Liver (tissue), 6 donors: Measurements from ENCODE around the gene MST1. TPM values are rescaled to one million over a fixed set of nuclear protein-coding genes. Genes with fewer than 3 reads are reported as not detected.

ENCODE experiments used
- EGR1 ChIP-seq, 2 donors: IDR thresholded peaks; 2 replicates each; pipeline ENCODE4 v1.6.1; 2016 to 2018; ENCODE audit warnings: antibody characterized with exemption in 2 of 2, low read depth in 2 of 2
- FOXA2 ChIP-seq: IDR thresholded peaks from 2 replicates; pipeline ENCODE4 v1.6.1; 2016; ENCODE audit warnings: antibody characterized with exemption
- GABPA ChIP-seq, 2 donors: IDR thresholded peaks in 1 of 2; conservative IDR thresholded peaks in 1 of 2; 2 replicates each; pipeline ENCODE4 v1.6.1; 2016; ENCODE audit warnings: antibody characterized with exemption in 2 of 2, mild to moderate bottlenecking in 1 of 2, moderate library complexity in 1 of 2
- JUND ChIP-seq, 2 donors: IDR thresholded peaks; 2 replicates each; pipeline ENCODE4 v1.6.1; 2016; ENCODE audit warnings: antibody characterized with exemption in 2 of 2
- NR2F2 ChIP-seq: IDR thresholded peaks from 2 replicates; pipeline ENCODE4 v1.6.1; 2016; ENCODE audit warnings: antibody characterized with exemption
- TAF1 ChIP-seq: conservative IDR thresholded peaks from 2 replicates; pipeline ENCODE4 v1.6.1; 2016; ENCODE audit warnings: antibody characterized with exemption, mild to moderate bottlenecking
- YY1 ChIP-seq: IDR thresholded peaks from 2 replicates; pipeline ENCODE4 v1.6.1; 2016; ENCODE audit warnings: antibody characterized with exemption, mild to moderate bottlenecking
- polyA plus RNA-seq, 2 donors: library from polyadenylated mRNA; stranded (reverse) in 1 of 2; unstranded in 1 of 2; fragments of 200-250 nt in 1 of 2; fragments of >200 nt in 1 of 2; fragmentation: Nextera tagmentation in 1 of 2; extraction: Ambion mirVana in 1 of 2; gene quantifications; one replicate each; pipeline versions ENCODE4 v1.2.1 to v1.2.3, GENCODE V29; 2013 to 2015
- small RNA-seq: library from RNA; depleted of rRNA; stranded (forward); fragments of <200 nt; gene quantifications from one replicate; pipeline ENCODE3, GENCODE V24; 2014
- total RNA-seq, 2 donors: library from RNA; depleted of rRNA; stranded (reverse); fragments of >200 nt; gene quantifications; one replicate each; pipeline ENCODE4 v1.2.3, GENCODE V29; 2014
- donor health status: healthy.
- donor health status: healthy.
- donor health status: healthy.

MST1 gene
- total and polyA plus RNA-seq, 4 donors = 262 to 634 (median 530) TPM

DNA sequence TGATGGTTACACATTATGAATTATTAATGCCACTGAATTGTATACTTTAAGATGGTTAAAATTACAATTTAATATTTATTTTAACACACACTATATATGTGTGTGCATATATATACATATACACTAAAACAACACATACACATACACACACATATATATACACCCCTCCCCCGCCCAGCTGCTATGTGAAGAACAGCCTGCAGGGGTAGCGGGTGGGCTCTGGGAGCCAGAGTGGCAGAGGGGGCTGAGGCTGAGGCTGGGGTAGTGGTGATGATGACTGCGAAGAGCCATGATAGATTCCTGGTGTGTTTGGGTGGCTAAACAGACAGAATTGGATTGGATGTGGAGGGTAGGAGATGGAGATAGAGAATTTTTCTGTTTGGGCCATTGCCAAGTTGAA, 54.5 kb downstream of the MST1 start (continued):
- TF ChIP-seq NR2F2 (no peak), JUND (IDR thresholded peaks at IDR 0.05) (no peak), YY1 (no peak), FOXA2 (no peak), EGR1 (IDR thresholded peaks at IDR 0.05; ENCODE audit: low read depth in 2 of 2) (no peak), GABPA (IDR thresholded peaks at IDR 0.05 in 1 of 2, conservative IDR thresholded peaks at IDR 0.05 in 1 of 2) (no peak), TAF1 (no peak)

Small RNA genes lying within 50 kb of the gene (small RNA-seq; reads per million reads assigned to genes)
- not detected for gene AMIGO3

Other genes with a start within 250 kb of the MST1 start
- gene DAG1, start 219.2 kb downstream of the MST1 start, total RNA-seq = 10 to 100 TPM; 16.1 to 40.8 TPM
- 10 to 100 TPM; 12.1 to 54.4 TPM for gene DAG1, start 219.2 kb downstream of the MST1 start, polyA plus RNA-seq
- gene BSN, start 135.0 kb downstream of the MST1 start, total RNA-seq = under 1 TPM; 0.42 to 0.67 TPM
- gene BSN, start 135.0 kb downstream of the MST1 start, polyA plus RNA-seq = under 1 TPM; 0.32 to 0.38 TPM
- gene APEH, start 15.1 kb downstream of the MST1 start, total RNA-seq = 10 to 100 TPM; 91.3 to 94.1 TPM
- 10 to 100 TPM; 65.1 to 83.8 TPM for gene APEH, start 15.1 kb downstream of the MST1 start, polyA plus RNA-seq
- gene RNF123, start 83 bp upstream of the MST1 start, total RNA-seq = 100 to 1,000 TPM in 1 of 2 donors, 10 to 100 TPM in 1; 44.0 to 104 TPM
- gene RNF123, start 83 bp upstream of the MST1 start, polyA plus RNA-seq = 10 to 100 TPM; 34.3 to 36.4 TPM
- not detected for gene AMIGO3, start 30.2 kb upstream of the MST1 start, total RNA-seq
- gene AMIGO3, start 30.2 kb upstream of the MST1 start, polyA plus RNA-seq = 1 to 10 TPM in 1 of 2 donors, under 1 TPM in 1; 0.11 to 1.1 TPM
- gene GMPPB, start 34.5 kb upstream of the MST1 start, total RNA-seq = 10 to 100 TPM; 12.6 to 57.7 TPM
- 10 to 100 TPM; 13.4 to 57.8 TPM for gene GMPPB, start 34.5 kb upstream of the MST1 start, polyA plus RNA-seq
- gene IP6K1, start 97.1 kb upstream of the MST1 start, total RNA-seq = 10 to 100 TPM; 22.9 to 32.3 TPM
- 10 to 100 TPM in 1 of 2 donors, 1 to 10 TPM in 1; 6.6 to 13.2 TPM for gene IP6K1, start 97.1 kb upstream of the MST1 start, polyA plus RNA-seq
- not detected for gene CDHR4, start 110.4 kb upstream of the MST1 start, total RNA-seq
- not detected for gene CDHR4, start 110.4 kb upstream of the MST1 start, polyA plus RNA-seq
- 1 to 10 TPM in 1 of 2 donors, under 1 TPM in 1; 0.84 to 4.2 TPM for gene INKA1, start 113.8 kb upstream of the MST1 start, total RNA-seq
- gene INKA1, start 113.8 kb upstream of the MST1 start, polyA plus RNA-seq = 1 to 10 TPM; 1.2 TPM
- 10 to 100 TPM; 15.8 to 29.5 TPM for gene UBA7, start 124.5 kb upstream of the MST1 start, total RNA-seq
- gene UBA7, start 124.5 kb upstream of the MST1 start, polyA plus RNA-seq = 10 to 100 TPM; 14.6 TPM
- 1 to 10 TPM in 1 of 2 donors, under 1 TPM in 1; 0.42 to 7.9 TPM for gene TRAIP, start 167.1 kb upstream of the MST1 start, total RNA-seq
- gene TRAIP, start 167.1 kb upstream of the MST1 start, polyA plus RNA-seq = under 1 TPM; 0.47 to 0.81 TPM
- gene CAMKV, start 180.4 kb upstream of the MST1 start, total RNA-seq = not detected
- not detected for gene CAMKV, start 180.4 kb upstream of the MST1 start, polyA plus RNA-seq
- gene MST1R, start 214.4 kb upstream of the MST1 start, total RNA-seq = under 1 TPM; 0.23 to 0.42 TPM
- under 1 TPM; 0.10 to 0.56 TPM for gene MST1R, start 214.4 kb upstream of the MST1 start, polyA plus RNA-seq
- 1 to 10 TPM; 4.6 to 9.0 TPM for gene MON1A, start 240.3 kb upstream of the MST1 start, total RNA-seq
- gene MON1A, start 240.3 kb upstream of the MST1 start, polyA plus RNA-seq = 1 to 10 TPM; 7.4 to 9.5 TPM